SK-N-SH (cell line): ENCODE measurements around the gene LSM3.

Experiments used
- CHD2 ChIP-seq: fragments of 150-350 bp; IDR thresholded peaks from 2 replicates; pipeline ENCODE4 v1.6.1; 2018; ENCODE audit warnings: low read length; ENCODE audit not compliant: partially characterized antibody
- GABPA ChIP-seq: IDR thresholded peaks from 2 replicates; pipeline ENCODE4 v1.4.0; 2012; ENCODE audit warnings: low read depth, mild to moderate bottlenecking
- PBX3 ChIP-seq: IDR thresholded peaks from 2 replicates; pipeline ENCODE4; 2012
- YY1 ChIP-seq: IDR thresholded peaks from 2 replicates; pipeline ENCODE4 v1.4.0; 2012; ENCODE audit warnings: low read depth, mild to moderate bottlenecking
- TF ChIP-seq, protein P1 (sequence below): fragments of 200-600 bp; sonication (generic); IDR thresholded peaks from 2 replicates; pipeline ENCODE4 v1.6.1; 2017; ENCODE audit warnings: antibody characterized with exemption, mild to moderate bottlenecking, moderate library complexity
- TF ChIP-seq, protein P2 (sequence below): fragments of 150-350 bp; IDR thresholded peaks from 2 replicates; pipeline ENCODE4 v1.6.1; 2016; ENCODE audit warnings: mild to moderate bottlenecking, low read depth, low read length

- TF ChIP-seq, protein P1, sequence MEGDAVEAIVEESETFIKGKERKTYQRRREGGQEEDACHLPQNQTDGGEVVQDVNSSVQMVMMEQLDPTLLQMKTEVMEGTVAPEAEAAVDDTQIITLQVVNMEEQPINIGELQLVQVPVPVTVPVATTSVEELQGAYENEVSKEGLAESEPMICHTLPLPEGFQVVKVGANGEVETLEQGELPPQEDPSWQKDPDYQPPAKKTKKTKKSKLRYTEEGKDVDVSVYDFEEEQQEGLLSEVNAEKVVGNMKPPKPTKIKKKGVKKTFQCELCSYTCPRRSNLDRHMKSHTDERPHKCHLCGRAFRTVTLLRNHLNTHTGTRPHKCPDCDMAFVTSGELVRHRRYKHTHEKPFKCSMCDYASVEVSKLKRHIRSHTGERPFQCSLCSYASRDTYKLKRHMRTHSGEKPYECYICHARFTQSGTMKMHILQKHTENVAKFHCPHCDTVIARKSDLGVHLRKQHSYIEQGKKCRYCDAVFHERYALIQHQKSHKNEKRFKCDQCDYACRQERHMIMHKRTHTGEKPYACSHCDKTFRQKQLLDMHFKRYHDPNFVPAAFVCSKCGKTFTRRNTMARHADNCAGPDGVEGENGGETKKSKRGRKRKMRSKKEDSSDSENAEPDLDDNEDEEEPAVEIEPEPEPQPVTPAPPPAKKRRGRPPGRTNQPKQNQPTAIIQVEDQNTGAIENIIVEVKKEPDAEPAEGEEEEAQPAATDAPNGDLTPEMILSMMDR, result no peak
- TF ChIP-seq CHD2 (no peak), PBX3 (no peak), YY1 (no peak), GABPA (no peak)
- TF ChIP-seq, protein P2, sequence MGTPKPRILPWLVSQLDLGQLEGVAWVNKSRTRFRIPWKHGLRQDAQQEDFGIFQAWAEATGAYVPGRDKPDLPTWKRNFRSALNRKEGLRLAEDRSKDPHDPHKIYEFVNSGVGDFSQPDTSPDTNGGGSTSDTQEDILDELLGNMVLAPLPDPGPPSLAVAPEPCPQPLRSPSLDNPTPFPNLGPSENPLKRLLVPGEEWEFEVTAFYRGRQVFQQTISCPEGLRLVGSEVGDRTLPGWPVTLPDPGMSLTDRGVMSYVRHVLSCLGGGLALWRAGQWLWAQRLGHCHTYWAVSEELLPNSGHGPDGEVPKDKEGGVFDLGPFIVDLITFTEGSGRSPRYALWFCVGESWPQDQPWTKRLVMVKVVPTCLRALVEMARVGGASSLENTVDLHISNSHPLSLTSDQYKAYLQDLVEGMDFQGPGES, result no peak
Measured at GRCh38 chr3:14245822-14246221, 67.2 kb downstream of the LSM3 start.
